ENCODE measurements around the gene MICAL2.

Gene MICAL2

DNA sequence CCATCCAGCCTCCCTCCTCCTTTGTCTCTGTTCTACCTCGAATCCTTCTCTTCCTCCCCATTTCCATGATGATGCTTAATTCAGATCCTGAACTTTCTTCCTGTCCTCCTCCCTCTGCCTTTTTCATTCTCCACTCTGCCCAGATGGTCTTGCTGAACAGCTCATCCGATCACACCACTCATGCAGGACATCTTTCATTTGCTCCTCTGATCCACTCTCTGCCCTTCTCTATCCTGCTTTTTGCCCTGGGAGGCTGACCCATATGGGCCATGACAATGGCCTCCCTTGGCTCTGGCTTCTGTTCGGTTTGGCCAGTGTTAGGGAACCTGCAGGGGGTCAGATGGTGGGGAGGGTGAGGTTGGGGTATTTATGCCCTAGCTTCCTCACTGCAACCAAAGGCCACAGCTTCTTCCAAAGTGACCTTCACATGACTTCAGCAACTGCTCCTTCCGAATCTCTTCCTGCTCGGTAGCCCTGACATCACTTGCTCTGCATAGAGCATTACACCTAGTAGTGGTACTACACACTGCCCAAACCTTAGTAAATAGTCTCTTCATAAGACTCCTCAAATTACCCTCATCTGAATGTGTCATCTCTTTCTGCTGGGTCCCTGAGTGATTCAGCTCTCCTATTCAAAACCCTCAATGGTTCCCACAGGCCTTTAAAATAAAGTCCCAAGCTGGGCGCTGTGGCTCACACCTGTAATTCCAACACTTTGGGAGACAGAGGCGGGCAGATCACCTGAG is 32.7 kb upstream of the MICAL2 start:
- DNase-seq (ENCODE audit: low read depth) = no peak

DNA sequence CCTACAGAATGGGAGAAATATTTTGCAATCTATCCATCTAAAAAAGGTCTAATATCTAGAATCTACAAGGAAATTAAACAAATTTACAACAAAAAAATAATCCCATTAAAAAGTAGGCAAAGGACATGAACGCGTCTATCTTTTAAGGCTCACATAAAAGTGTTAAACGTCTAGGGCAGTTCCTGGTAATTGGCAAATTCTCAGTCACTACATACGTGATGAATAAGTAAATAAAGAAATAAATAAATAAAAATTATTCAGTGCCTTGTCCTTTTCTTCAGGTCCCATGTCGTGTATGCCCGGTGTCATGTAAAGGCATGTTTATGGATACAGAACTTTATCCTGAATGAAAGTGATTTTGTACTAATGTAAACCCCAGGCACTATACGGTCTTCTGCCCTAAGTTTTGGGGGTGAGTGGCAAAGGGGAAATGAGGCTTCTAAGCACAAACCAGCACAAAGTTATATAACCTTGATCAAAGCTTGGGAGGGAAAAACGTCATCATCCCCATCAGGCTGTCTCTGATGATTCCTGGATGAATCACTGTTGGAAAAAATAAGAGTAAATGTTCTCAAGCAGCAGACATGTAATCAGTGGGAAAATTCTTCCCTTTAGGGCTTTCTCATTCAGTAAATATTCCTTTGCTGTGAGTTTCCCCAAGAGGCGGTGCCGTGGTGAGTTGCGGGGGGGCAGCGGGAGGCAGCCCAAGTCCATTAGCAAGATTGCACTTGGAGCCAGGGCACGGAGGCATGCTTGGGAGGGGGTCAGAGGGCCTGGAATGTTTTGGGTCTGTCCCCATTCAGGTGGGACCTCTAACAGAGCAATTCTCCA is 30.4 kb upstream of the MICAL2 start:
- DNase-seq (ENCODE audit: low read depth) = no peak

GRCh38 chr11:12083380-12083779 is 27.0 kb upstream of the MICAL2 start:
- DNase-seq (ENCODE audit: low read depth) = no peak

- DNase-seq (ENCODE audit: low read depth) = no peak
Observed at GRCh38 chr11:12084256-12084655, 26.1 kb upstream of the MICAL2 start.

DNA sequence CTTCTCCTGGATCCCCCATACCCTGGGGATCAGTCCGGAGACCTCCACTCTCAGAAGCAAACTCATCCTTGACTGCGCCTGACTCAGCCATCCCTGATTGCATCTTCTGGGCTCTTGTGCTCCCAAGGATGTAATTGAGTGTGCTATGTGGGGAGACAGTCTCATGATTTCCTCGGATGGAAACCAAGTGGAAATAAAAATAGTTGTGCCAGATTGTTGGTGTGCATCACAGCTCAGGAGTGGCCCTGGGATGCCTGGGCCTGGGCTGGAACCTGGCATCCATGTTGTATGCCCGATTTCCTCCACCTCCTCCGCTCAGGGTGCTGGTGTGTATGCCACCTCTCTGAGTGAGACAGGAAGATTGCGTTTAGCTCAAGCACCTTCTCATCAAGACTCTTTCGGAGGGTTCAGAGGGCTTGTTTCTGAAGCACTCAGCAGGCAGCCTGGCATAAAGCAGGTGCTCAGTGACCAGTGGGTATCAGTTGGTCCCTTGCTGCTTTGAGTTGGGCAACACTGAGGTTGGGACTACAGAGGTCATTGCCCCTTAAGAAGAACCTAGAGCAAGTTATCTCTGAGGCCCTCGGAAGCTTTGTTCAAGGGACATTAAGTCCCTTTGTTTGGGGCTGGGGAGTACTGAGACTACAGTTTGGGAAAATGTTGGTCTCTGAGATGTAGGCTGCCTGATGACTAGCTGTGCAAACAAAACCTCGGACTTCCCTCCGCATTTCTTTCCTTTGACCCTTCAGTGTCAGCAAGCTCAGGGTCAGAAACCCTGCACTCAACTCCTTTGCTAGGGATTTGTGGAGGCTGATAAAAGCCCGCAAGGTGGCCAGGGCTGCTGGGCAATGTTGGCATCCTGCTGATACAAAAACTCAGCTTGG is 24.8 kb upstream of the MICAL2 start:
- DNase-seq (ENCODE audit: low read depth) = no peak

DNA sequence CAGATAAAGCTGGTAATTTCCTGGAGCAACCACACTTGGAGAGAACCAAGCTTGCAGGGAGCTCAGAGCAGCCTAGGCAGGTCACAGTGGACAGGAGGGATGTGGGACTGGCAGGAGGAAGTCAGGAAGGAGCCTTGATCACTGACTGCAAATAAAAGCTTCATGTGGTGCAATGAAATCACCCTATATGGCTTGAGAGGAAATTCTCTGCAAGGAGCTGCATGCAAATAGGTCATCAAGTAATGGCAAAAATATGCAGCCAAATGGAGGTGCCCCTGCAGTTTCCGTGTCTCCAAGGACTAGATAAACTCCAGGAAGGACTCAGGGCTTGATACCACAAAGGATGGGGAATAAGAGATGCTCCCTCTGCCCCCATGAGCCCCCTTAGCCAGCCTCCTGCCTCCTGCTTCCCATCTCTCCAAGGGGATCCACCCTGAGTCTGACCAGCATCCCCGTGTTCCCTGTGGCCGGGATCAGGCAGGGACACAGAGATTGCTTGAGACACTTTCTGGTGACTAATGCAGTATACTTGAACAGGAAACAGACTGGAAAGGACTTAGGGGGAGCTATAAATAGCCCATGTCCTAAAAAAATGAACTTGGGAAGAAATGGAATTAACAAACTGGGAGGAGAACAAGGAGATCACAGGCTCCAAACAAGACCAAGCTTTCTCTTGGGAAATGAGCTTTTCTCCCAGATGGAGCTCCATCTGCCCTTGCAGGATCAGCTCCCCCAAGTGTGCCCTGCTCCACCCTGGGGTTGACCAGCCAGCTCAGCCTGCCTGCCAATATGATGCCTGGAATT is 23.9 kb upstream of the MICAL2 start:
- no peak for DNase-seq (ENCODE audit: low read depth)

- peak; percentile 16 for DNase-seq (ENCODE audit: low read depth)
Observed at GRCh38 chr11:12087075-12088004, 23.1 kb upstream of the MICAL2 start.

GRCh38 chr11:12088047-12088481 is 22.3 kb upstream of the MICAL2 start:
- DNase-seq (ENCODE audit: low read depth) = no peak

- DNase-seq (ENCODE audit: low read depth) = no peak
Observed at GRCh38 chr11:12088531-12088930, 21.9 kb upstream of the MICAL2 start.

GRCh38 chr11:12089041-12089440 is 21.3 kb upstream of the MICAL2 start:
- no peak for DNase-seq (ENCODE audit: low read depth)

DNA sequence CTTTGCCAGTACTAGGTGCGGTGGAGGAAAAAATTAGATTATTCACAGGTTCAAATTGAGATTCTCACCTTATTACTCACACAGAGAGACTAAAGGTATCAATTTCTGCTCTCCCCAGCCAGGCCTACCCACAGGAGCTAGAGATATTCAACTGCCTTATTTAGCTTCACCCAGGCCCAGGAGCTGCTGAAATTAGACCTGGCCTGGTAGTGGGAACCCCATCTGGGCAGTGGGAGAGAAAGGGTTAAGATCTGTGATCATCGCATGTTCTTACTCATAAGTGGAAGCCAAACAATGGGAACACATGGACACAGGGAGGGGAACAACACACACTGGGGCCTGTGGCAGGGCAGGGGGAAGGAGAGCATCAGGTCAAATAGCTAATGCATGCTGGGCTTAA is 20.9 kb upstream of the MICAL2 start:
- DNase-seq (ENCODE audit: low read depth) = no peak

GRCh38 chr11:12090061-12090591 is 20.3 kb upstream of the MICAL2 start:
- DNase-seq (ENCODE audit: low read depth) = no peak

- no peak for DNase-seq (ENCODE audit: low read depth)
Observed at GRCh38 chr11:12090761-12091258, 19.6 kb upstream of the MICAL2 start.

DNA sequence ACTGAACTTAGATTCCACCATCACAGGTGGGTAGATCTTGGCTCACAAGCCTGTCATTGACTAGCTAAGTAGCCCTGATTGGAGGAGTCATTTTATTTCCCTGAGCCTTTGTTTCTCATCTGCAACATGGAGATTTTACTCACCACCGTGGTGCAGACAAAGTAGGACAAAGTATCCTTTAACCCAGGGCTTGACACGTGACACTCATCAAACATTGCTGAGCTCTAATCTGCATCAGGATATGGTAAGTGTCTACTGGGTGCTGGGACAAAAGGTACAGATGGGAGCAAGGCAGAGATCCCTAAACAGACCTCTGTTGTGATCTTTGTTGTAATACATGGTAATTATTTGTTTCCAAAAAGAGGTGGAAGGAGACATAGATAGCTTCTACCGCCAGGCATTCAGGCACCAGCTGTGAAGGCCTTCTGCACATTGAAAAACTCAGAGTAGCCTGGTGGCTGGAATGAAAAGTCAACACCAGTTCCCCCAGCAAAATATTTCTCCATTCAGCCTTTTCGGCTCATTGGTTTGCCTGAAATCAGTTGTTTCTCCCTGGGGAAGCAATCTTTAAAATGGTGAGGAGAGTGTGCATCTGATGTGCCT is 18.3 kb upstream of the MICAL2 start:
- no peak for DNase-seq (ENCODE audit: low read depth)

- no peak for DNase-seq (ENCODE audit: low read depth)
Observed at GRCh38 chr11:12092714-12093113, 17.7 kb upstream of the MICAL2 start.

DNA sequence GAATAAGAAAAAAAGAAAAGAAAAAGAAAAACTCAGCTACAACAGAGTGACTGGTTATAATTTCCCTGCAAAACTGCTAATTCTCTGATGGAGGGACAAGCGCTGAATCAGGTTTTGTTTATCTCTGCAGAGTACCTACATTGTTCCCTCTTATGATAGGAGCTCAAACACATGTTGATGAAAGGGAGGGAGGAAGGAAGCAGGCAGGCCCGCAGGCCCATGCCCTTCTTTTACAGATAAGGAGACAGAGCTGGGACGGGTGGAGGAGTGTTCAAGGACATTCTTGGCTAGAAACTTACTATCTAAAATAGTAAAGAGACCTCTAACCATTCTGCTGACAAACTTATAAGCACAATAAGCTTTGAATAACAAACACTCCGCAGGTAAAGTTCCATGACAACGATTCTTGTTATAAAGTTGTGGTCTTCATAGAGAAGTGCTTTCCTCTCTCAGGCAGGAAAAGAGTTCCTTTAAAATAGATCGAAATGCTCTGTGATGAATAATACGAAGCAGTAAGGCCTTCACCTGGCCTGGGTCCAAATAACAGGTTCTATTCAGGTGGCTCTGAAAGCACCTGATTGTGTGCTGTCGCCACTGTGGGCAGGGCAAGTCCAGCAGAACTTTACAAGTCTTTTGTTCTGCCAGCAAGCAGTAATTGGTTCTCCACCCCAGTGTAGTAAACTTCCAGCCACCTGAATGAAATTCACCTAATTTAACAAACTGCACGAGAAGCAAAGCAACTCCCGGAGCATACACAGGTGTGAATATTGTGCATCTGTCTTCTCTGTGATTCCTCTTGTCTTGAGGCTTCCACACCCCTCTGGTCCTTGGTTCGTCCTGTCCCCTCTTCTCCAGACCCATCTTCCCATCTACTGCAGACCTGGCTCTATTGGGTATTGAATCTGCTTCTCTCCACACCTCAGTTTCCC is 15.3 kb upstream of the MICAL2 start:
- no peak for DNase-seq (ENCODE audit: low read depth)

- no peak for DNase-seq (ENCODE audit: low read depth)
Observed at GRCh38 chr11:12097219-12097618, 13.2 kb upstream of the MICAL2 start.

GRCh38 chr11:12098601-12099000 is 11.8 kb upstream of the MICAL2 start:
- no peak for DNase-seq (ENCODE audit: low read depth)

All from stimulated activated CD8-positive, alpha-beta memory T cell treated with anti-CD3 and anti-CD28 coated beads, Interleukin-12 subunit alpha, Interleukin-12 subunit beta, amount 100 ng/mL, for 1 hour (primary cell).